Fibroblast of skin of right quadriceps (primary cell): ENCODE measurements around the gene BPHL.
"Not testable (repeated sequence)": the region's sequence is repeated elsewhere in the genome, so short reads cannot be mapped to it uniquely, and the experiment has no call there.

ENCODE experiments used
- DNase-seq: peaks from one replicate; pipeline ENCODE4 v3.0.0-alpha.2; 2013

Gene BPHL

DNA sequence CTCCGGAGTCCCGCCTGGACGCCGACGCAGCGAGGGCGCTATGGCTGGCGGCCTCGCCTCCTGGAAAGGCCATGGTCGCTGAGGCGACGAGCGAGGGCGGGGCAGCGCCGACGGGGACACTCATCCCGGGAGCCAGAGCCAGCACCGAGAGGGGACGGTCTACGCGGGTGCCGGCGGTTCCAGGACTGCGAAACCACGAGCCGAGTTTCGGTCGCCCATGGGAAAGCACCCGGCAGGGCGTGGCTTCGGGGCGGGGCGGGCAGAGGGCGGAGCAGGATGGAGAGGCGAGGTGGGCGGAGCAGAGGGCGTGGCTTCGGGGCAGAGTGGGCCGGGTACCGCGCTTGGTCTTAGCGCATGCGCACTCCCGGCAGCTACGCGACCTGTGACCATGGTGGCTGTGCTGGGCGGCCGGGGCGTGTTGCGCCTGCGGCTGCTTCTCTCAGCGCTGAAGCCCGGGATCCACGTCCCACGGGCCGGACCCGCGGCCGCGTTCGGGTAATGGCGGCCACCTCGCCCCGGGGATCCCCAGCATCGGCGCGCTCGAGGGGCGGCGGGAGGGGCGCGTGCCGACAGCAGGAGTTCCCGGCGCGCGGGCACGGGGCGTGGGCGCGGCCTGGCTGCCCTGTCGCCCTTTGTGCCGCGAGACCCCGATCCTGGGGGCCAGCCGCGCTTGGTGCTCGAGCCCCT lies at the start of gene BPHL:
TSS of gene BPHL (plus strand) at position 359 of the 687 bp plus-strand sequence. CDS start at position 389, 30 bp downstream.
- DNase-seq: peak; percentile 89

DNA sequence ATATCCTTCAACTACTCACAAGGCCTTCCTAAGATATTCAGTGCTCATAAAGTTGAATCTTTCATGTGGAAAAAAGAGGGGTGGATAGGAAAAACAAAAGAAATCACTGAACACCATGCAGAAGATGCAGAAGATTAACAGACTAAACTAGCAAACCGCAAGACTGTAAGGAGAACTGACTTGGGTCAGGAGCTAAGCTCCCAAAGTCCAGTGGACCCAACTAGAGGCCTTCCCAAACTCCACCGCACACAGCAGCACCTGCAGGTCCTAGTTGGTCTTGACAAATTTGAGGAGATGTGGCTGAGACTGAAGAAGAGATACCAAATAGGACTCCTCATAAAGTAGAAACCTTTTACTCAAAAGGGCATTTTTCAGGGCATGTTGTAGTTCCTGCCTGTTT lies 46.9 kb upstream of the BPHL start:
- no peak for DNase-seq

DNA sequence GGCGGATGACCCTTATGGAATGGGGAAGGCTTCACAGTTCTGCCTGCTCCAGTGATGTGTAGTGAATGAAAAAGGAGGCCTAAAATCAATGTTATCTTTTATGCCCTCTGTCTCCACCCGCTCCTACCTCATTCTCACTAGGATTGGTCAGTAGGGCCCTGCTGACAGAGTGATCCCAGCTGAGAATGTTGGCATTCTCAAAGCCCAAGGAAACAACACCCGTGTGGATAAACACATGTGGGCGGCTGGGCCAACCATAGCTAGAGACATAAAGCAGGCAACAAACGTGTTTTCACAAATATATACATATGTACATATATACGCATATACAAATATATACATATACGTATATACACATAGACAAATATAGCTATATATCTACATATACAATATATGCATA lies 45.7 kb upstream of the BPHL start:
- DNase-seq: no peak

DNA sequence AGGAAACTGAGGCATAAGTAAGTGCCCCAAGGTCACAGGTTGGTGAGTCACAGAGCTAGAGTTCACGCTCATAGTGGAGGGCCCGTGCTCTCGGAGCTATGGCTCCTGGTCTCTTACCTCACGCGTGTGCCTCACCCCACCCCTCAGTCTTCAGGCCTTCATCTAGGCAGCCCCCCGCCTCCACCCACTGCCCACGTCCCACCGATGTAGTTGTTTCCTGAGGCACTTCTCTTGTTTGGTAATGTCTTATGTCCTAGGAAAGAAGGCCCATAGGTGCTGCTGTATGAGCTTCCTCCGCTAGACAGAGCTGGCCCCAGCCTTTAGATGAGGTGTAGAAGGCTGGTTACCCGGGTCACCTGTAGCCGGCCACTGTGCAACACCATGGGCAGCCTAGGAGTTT lies 45.1 kb upstream of the BPHL start:
- DNase-seq: no peak

GRCh38 chr6:3075772-3076113 lies 42.8 kb upstream of the BPHL start:
- DNase-seq: no peak

GRCh38 chr6:3076320-3076719 lies 42.2 kb upstream of the BPHL start:
- no peak for DNase-seq

DNA sequence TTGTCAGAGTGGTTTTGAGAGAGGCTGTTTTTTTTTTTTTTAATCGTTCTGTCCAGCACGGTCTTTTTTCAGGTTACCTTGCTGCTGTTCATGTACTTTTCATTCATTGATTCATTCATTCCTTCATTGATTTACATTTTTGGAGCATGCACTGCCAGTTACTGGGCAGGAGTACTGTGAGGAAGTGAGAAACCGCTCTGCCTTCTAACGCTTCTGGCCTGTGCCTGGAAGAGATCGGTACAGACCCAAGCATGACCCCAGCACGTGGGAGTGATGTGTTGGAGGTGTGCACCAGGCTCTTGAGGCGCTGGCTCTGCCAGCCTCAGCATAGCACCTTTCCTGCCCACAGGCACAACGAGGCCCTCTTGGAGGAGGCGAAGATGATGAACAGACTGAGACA lies 41.1 kb upstream of the BPHL start:
- DNase-seq: no peak

DNA sequence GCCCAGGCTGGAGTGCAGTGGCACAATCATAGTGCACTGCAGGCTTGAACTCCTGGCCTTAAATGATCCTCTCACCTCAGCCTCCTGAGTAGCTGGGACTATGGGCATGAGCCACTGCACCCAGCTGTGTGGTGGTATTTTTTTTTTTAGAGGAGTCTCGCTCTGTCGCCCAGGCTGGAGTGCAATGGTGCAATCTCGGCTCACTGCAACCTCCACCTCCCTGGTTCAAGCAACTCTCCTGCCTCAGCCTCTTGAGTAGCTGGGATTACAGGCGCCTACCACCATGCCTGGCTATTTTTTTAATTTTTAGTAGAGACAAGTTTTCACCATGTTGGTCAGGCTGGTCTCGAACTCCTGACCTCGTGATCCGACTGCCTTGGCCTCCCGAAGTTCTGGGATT lies 39.6 kb upstream of the BPHL start:
- not testable (repeated sequence) for DNase-seq

GRCh38 chr6:3079682-3080081 lies 38.8 kb upstream of the BPHL start:
- no peak for DNase-seq

DNA sequence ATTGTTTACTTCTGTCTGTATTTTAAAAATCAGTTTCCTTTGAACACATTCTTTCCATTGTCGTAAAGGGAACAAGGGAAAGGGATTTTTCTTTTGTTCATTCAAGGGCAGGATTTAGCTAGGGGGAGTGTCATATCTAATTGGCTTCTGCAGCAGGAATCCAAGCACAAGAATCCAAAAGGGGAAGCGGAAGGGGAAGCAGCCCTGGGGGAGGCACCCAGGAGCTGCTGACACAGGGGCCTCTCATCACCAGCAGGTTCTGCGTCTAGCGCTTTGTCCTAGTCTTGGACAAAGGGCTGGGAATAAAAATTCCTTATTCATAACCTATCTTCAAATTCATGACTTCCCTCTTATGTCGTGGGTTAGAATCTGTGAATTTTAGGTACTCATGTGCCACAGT lies 36.6 kb upstream of the BPHL start:
- no peak for DNase-seq

DNA sequence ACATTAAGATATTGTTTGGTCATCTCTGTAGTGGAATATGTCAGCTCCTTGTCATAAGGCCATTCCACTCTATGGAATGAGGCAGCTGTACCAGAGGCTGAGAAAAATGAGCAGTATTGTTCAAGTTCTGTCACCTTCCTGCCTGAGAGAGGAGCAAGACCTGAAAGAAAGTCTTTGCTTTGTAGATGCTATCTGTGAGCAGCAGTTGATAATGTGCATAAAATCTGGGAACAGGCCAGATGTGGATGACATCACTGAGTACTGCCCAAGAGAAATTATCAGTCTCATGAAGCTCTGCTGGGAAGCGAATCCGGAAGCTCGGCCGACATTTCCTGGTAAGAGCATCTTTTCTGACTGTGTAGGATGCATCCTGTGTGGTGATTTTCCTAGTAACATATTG lies 33.4 kb upstream of the BPHL start:
- no peak for DNase-seq

GRCh38 chr6:3086282-3086946 lies 32.1 kb upstream of the BPHL start:
- no peak for DNase-seq

DNA sequence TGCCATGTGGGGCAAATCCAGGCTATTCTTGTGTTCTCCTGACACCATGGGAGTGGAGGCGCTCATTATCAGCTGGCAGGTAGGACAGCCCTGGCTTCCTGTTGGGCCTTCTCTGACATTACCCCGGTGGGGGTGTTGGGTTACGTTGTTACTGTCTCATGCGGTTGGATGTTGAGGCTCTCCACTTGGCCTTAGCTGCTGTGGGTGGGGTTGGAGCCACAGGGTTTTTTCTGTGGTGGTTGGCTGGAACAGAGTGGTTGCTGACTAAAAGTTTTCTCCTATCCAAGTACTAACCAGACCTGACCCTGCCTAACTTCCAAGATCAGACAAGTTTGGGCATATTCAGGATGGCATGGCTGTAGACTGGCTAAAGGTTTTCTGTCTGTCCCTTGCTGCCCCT lies 30.1 kb upstream of the BPHL start:
- peak; percentile 9 for DNase-seq

GRCh38 chr6:3088968-3089367 lies 29.5 kb upstream of the BPHL start:
- peak; percentile 18 for DNase-seq

DNA sequence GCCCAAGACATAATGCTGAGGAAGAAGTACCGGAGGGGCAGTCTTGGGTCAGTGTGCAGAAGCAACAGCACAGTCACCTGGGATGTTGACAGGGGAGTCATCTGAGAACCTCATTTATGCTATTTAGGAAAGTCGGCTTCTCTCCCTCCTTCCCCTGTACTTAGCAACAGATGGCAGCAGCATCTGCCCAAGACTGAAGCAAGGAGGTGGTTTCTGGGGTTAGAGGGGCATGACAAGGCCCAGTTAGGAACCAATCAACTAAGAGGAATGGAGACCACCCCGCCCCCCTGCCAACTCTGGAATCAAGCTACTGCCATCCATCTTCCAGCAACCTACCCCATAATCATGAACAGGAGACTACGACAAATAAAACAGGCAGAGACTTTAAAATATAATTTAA lies 28.5 kb upstream of the BPHL start:
- DNase-seq: peak; percentile 5

GRCh38 chr6:3094815-3095214 lies 23.7 kb upstream of the BPHL start:
- no peak for DNase-seq

DNA sequence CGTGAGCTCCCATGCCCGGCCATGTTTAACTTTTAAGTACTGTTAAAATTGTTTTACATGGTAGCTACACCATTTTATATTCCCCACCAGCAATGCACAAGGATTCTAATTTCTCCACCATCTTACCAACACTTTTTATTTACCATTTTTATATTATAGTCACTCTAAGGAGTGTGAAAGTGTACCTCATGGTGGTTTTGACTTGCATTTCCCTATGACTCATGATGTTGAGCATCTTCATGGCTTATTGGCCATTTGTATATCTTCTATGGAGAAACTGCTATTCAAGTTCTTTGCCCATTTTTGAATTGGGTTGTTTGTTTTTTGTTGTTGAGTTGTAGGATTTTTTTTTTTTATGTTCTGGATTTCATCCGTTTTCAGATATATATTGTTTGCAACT lies 15.6 kb upstream of the BPHL start:
- no peak for DNase-seq

- no peak for DNase-seq
These were observed 9.6 kb upstream of the BPHL start for GRCh38 chr6:3108746-3109414.

DNA sequence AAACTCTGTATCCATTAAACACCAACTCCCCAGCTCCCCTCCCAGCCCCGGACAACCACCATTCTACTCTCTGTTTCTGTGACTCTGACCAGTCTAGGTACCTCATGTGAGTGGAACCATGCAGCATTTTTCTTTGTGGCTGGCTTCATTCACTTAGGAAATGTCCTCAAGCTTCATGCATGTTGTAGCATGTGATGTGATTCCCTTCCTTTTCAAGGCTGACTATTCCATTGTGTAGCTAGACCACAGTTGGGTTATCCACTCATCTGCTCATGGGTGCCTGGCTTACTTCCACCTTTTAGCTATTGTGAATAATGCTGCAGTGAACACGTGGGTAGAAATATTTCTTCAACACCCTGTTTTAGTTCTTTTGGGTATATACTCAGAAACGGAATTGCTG lies 8.8 kb upstream of the BPHL start:
- no peak for DNase-seq

- DNase-seq: no peak
These were observed 4.1 kb upstream of the BPHL start for GRCh38 chr6:3114377-3114776.

GRCh38 chr6:3117912-3118352 lies 579 bp upstream of the BPHL start:
- no peak for DNase-seq

DNA sequence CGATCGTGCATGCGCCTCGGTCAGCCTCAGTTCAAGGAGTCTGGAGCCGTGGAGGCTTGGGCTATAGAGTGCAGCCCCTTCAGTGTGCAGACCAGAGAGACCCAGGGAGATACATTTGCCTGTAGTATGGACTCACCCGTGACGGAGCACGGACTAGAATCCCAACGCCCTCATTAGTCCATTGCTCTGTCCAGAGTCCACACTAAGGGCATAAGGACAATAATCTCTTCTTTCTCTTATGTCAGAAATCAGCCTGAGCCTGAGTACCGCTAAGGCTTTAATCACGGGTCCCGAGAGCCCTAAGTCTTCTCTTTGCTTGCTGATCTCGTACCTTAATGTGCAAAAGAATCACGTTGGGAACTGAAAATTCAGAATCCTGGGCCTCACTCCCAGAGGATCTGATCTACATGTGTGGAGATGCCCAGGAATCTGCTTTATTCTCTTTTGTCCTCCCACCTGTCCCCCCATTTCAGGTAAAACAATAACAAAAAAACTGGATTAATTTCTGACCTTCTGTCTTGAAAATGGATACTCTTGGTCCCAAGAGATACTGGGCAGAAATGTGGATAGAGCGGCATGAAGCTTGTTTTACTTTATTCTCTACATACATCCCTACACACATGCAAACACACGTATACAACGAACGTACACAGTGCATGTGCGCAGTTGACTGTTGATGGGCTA lies 671 bp downstream of the BPHL start:
- DNase-seq: no peak

DNA sequence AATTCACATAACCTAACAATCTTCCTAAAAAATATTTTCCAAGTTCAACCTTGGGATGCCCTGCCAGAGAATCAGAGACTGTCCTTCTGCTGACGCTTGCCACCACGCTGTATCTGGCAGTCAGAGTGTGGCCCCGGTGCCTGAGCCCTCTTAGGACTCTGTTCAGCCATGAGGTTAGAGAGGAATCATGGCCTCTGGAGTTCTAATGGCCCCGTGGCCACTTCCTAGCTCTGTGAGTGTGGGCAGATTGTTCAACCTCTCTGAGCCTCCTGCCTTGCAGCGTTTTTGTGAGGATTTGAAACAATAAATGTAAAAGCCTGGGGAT lies 2.2 kb downstream of the BPHL start:
- DNase-seq: no peak

DNA sequence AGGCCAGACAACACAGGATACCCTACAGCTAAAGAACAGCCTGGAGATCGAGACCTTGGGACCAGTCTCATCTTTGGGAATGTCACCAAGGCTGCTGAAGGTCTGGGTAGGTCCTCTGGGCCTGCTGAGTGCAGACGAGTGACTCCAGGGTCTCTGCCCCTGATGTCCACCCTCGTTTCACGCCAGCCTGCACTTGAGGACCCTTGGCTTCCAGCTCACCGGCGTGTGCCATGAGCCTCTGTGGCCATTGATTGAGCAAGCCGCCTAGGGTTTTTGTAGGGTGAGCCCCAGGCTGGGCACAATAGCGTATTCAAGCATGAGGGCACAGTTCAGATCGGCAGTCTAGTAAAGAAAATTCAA lies 4.3 kb downstream of the BPHL start:
- no peak for DNase-seq
